Mucosa of gallbladder (tissue), 1 donor: ENCODE measurements around the gene SUMO3. TPM values are rescaled to one million over a fixed set of nuclear protein-coding genes. Genes with fewer than 3 reads are reported as not detected.

ENCODE experiments used
- DNase-seq: peaks from one replicate; pipeline ENCODE4 v3.0.0-alpha.2; 2020; ENCODE audit warnings: low spot score
- total RNA-seq: library from RNA; stranded (reverse); gene quantifications from one replicate; pipeline ENCODE4 v1.2.1, GENCODE V29; 2021
- donor health status: DM: no; HTN: no; CAD: no.

SUMO3 gene
- total RNA-seq, 1 donor from 2014 or later: 70.5 TPM

- no peak for DNase-seq
These were observed 11.7 kb upstream of the SUMO3 start for GRCh38 chr21:44829507-44830092.

GRCh38 chr21:44828362-44829056 is 10.6 kb upstream of the SUMO3 start:
- no peak for DNase-seq

GRCh38 chr21:44823179-44823660 is 5.4 kb upstream of the SUMO3 start:
- DNase-seq: no peak

- DNase-seq: no peak
These were observed 4.8 kb upstream of the SUMO3 start for GRCh38 chr21:44822484-44823178.

GRCh38 chr21:44820851-44821250 is 3.0 kb upstream of the SUMO3 start:
- no peak for DNase-seq

GRCh38 chr21:44819283-44820243 is 1.7 kb upstream of the SUMO3 start:
- DNase-seq: no peak

GRCh38 chr21:44818640-44819011 is 764 bp upstream of the SUMO3 start:
- no peak for DNase-seq

- DNase-seq: peak; percentile 93
These were observed 369 bp downstream of the SUMO3 start for GRCh38 chr21:44817506-44817880.

- DNase-seq: no peak
These were observed 929 bp downstream of the SUMO3 start for GRCh38 chr21:44816761-44817505.

- no peak for DNase-seq
These were observed 1.8 kb downstream of the SUMO3 start for GRCh38 chr21:44815852-44816628.

GRCh38 chr21:44815225-44815624 is 2.6 kb downstream of the SUMO3 start:
- no peak for DNase-seq

- DNase-seq: no peak
These were observed 3.3 kb downstream of the SUMO3 start for GRCh38 chr21:44814498-44815023.

- no peak for DNase-seq
These were observed 4.1 kb downstream of the SUMO3 start for GRCh38 chr21:44813727-44814126.

- DNase-seq: no peak
These were observed 4.7 kb downstream of the SUMO3 start for GRCh38 chr21:44813149-44813548.

- no peak for DNase-seq
These were observed 5.2 kb downstream of the SUMO3 start for GRCh38 chr21:44812640-44813039.

GRCh38 chr21:44810779-44811178 is 7.1 kb downstream of the SUMO3 start:
- DNase-seq: no peak

GRCh38 chr21:44805859-44806258 is 12.0 kb downstream of the SUMO3 start:
- no peak for DNase-seq

GRCh38 chr21:44805226-44805625 is 12.6 kb downstream of the SUMO3 start:
- no peak for DNase-seq

GRCh38 chr21:44804762-44805161 is 13.1 kb downstream of the SUMO3 start:
- peak; percentile 78 for DNase-seq

GRCh38 chr21:44803651-44804050 is 14.2 kb downstream of the SUMO3 start:
- no peak for DNase-seq
